Stomach (tissue), 4 donors: ENCODE results near the gene KPNA4.

ENCODE experiments used
- EP300 ChIP-seq: sonication (generic); formaldehyde crosslinking; IDR thresholded peaks from one replicate; pipeline ENCODE4 v1.6.1; 2017; ENCODE audit warnings: antibody characterized with exemption
- POLR2A ChIP-seq, 4 donors: fragments of 450-650 bp; IDR thresholded peaks; one replicate each; pipeline ENCODE4 v1.6.1; 2016; ENCODE audit warnings: antibody characterized with exemption in 4 of 4, control low read depth in 2 of 4, mild to moderate bottlenecking in 1 of 4, moderate library complexity in 1 of 4
- TF ChIP-seq, protein P1 (sequence below), 7 experiments: fragments of 450-650 bp in 4 of 7; fragments of 200-600 bp in 3 of 7; sonication (generic) in 3 of 7; IDR thresholded peaks; one replicate each; pipeline ENCODE4 v1.5.1; 2016 to 2019; ENCODE audit warnings: antibody characterized with exemption in 7 of 7, control low read depth in 2 of 7, mild to moderate bottlenecking in 1 of 7

DNA sequence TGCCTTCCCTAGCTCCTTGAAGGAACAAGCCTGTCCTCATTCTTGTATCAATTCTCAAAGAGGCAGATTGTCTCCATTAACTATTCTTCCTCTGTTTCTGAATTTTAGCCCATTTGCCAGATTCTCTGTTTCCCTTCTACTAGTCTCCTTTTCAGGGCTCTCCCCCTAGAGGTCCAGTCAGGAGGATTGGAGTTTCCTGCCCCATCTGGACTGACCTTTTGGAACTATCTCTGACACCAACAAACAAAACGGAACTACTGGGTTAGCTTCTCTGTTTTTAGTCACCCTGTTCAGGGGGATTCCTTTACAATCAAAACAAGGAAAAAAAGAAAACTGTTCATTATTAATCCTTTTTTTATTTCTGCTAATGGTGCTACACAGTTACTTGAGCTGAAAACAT is 10.2 kb upstream of the KPNA4 start:
- TF ChIP-seq, protein P1, sequence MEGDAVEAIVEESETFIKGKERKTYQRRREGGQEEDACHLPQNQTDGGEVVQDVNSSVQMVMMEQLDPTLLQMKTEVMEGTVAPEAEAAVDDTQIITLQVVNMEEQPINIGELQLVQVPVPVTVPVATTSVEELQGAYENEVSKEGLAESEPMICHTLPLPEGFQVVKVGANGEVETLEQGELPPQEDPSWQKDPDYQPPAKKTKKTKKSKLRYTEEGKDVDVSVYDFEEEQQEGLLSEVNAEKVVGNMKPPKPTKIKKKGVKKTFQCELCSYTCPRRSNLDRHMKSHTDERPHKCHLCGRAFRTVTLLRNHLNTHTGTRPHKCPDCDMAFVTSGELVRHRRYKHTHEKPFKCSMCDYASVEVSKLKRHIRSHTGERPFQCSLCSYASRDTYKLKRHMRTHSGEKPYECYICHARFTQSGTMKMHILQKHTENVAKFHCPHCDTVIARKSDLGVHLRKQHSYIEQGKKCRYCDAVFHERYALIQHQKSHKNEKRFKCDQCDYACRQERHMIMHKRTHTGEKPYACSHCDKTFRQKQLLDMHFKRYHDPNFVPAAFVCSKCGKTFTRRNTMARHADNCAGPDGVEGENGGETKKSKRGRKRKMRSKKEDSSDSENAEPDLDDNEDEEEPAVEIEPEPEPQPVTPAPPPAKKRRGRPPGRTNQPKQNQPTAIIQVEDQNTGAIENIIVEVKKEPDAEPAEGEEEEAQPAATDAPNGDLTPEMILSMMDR (IDR thresholded peaks at IDR 0.05): no peak
- TF ChIP-seq POLR2A (IDR thresholded peaks at IDR 0.05) (no peak), EP300 (no peak)
